ENCODE measurements around the gene TMEM82.
"Not testable (repeated sequence)": the region's sequence is repeated elsewhere in the genome, so short reads cannot be mapped to it uniquely, and the experiment has no call there.

TMEM82 gene

GRCh38 chr1:15742339-15742801, at the start of gene TMEM82:
TSS of gene TMEM82 (plus strand) at chr1:15742499. CDS start at chr1:15742560, 61 bp downstream.
- DNase-seq = no peak

- DNase-seq = no peak
These were observed 48.9 kb upstream of the TMEM82 start for GRCh38 chr1:15693371-15693770.

GRCh38 chr1:15696956-15697521, 45.3 kb upstream of the TMEM82 start:
- DNase-seq = no peak

- DNase-seq = no peak
These were observed 44.1 kb upstream of the TMEM82 start for GRCh38 chr1:15698201-15698600.

- DNase-seq = not testable (repeated sequence)
These were observed 43.0 kb upstream of the TMEM82 start for GRCh38 chr1:15699321-15699720.

GRCh38 chr1:15700508-15700907, 41.8 kb upstream of the TMEM82 start:
- DNase-seq = no peak

GRCh38 chr1:15701784-15702183, 40.5 kb upstream of the TMEM82 start:
- DNase-seq = no peak

GRCh38 chr1:15702722-15703550, 39.4 kb upstream of the TMEM82 start:
- no peak for DNase-seq

GRCh38 chr1:15703562-15703961, 38.7 kb upstream of the TMEM82 start:
- DNase-seq = no peak

- DNase-seq = no peak
These were observed 37.6 kb upstream of the TMEM82 start for GRCh38 chr1:15704526-15705183.

- no peak for DNase-seq
These were observed 37.1 kb upstream of the TMEM82 start for GRCh38 chr1:15705184-15705566.

GRCh38 chr1:15706751-15707150, 35.5 kb upstream of the TMEM82 start:
- no peak for DNase-seq

GRCh38 chr1:15707239-15707925, 34.9 kb upstream of the TMEM82 start:
- no peak for DNase-seq

- DNase-seq = no peak
These were observed 33.7 kb upstream of the TMEM82 start for GRCh38 chr1:15708486-15709137.

GRCh38 chr1:15709226-15709625, 33.1 kb upstream of the TMEM82 start:
- DNase-seq = no peak

GRCh38 chr1:15712168-15712567, 30.1 kb upstream of the TMEM82 start:
- DNase-seq = no peak

GRCh38 chr1:15714406-15715136, 27.7 kb upstream of the TMEM82 start:
- no peak for DNase-seq

GRCh38 chr1:15717418-15718125, 24.7 kb upstream of the TMEM82 start:
- DNase-seq = no peak

GRCh38 chr1:15718199-15718601, 24.1 kb upstream of the TMEM82 start:
- DNase-seq = no peak

- no peak for DNase-seq
These were observed 22.7 kb upstream of the TMEM82 start for GRCh38 chr1:15719381-15720120.

GRCh38 chr1:15720861-15721260, 21.4 kb upstream of the TMEM82 start:
- no peak for DNase-seq
